Activated CD8-positive, alpha-beta memory T cell treated with anti-CD3 and anti-CD28 coated beads, Interleukin-2, amount 10 ng/mL, durations not matched to agents 7 days and 5 days (primary cell): Measurements from ENCODE around the gene FAXC. TPM values are rescaled to one million over a fixed set of nuclear protein-coding genes. Genes with fewer than 3 reads are reported as not detected.

Experiments used
- ATAC-seq: fragments of 150-1000 bp; cut with Tn5 transposase; one replicate; pipeline ENCODE4 v1.10.0; 2021; ENCODE audit warnings: moderate library complexity
- CTCF ChIA-PET: fragments of 350-600 bp; sonication (Branson Sonifier 250); formaldehyde crosslinking; loops from one replicate; lab custom pipeline; 2021; ENCODE audit warnings: antibody characterized with exemption; lab: Charles Lee
- DNase-seq: peaks from one replicate; pipeline ENCODE4 v3.0.0-alpha.2; 2020
- H3K27ac Mint-ChIP-seq: one replicate; pipeline ENCODE4 v1.8.0; 2021; ENCODE audit warnings: mild to moderate bottlenecking, mixed read lengths
- H3K27me3 Mint-ChIP-seq: one replicate; pipeline ENCODE4 v1.8.0; 2021; ENCODE audit warnings: mixed read lengths
- H3K36me3 Mint-ChIP-seq: one replicate; pipeline ENCODE4 v1.8.0; 2021; ENCODE audit warnings: mild to moderate bottlenecking, mixed read lengths
- H3K4me1 Mint-ChIP-seq: one replicate; pipeline ENCODE4 v1.8.0; 2021; ENCODE audit warnings: mixed read lengths
- H3K4me3 Mint-ChIP-seq: one replicate; pipeline ENCODE4 v1.8.0; 2021; ENCODE audit warnings: mild to moderate bottlenecking, moderate library complexity, mixed read lengths
- H3K9me3 Mint-ChIP-seq: one replicate; pipeline ENCODE4 v1.8.0; 2022; ENCODE audit warnings: low read depth, mixed read lengths
- total RNA-seq, 2 experiments: library from RNA; stranded (reverse); gene quantifications; one replicate each; pipeline ENCODE4 v1.2.3, GENCODE V29; 2021

Gene FAXC
- total RNA-seq, 2 experiments from 2014 or later: 0.30 TPM; not detected in 1

DNA sequence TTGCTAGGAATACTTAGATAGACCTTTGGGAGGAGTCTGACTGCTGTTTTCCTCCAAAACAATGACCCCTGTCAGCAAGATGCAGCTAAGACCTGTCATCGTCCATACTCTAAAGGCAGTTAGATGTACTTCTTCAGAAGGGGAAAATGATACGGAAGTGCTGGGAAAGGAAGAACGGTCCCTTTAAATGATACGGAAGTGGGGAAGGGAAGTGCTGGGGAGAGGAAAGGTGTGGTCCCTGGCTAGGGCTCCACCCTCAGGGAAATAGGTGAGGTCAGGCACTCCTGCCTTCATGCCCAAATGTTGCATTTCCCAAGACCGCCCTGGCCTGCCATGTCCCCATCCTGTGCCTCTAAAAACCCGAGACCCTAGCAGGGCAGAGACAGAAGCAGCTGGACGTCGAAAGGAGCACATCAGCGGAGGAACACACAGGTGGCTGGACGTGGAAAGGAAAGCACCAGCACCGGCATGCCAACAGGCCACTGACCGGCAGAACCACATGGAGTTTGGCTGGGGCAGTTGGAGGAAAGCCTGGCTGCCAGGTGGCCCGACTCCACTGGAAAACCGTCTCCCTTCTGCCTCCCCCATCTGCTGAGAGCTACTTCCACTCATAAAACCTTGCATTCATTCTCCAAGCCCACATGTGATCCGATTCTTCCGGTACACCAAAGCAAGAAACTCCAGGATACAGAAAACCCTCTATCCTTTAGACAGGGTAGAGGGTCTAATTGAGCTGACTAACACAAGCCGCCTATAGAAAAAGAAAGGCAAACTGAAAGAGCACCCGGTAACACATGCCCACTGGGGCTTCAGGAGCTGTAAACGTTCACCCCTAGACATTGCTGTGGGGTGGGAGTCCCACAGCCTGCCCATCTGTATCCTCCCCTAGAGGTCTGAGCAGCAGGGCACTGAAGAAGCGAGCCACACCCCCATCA lies 94.6 kb downstream of the FAXC start:
- H3K27ac Mint-ChIP-seq: no peak overlapping the region
- H3K4me3 Mint-ChIP-seq: no peak overlapping the region
- H3K4me1 Mint-ChIP-seq: no peaks in the 10 kb centered on the region
- H3K27me3 Mint-ChIP-seq: peaks cover 6% of the 10 kb centered on the region
- ATAC-seq (no peak), DNase-seq (no peak)
- no peaks in the 10 kb centered on the region for H3K9me3 Mint-ChIP-seq
- CTCF ChIA-PET: no interaction called here
- H3K36me3 Mint-ChIP-seq: no peaks in the 10 kb centered on the region

GRCh38 chr6:99253271-99253670 lies 96.2 kb downstream of the FAXC start:
- H3K4me1 Mint-ChIP-seq: no peaks in the 10 kb centered on the region
- H3K27me3 Mint-ChIP-seq: peaks cover 9% of the 10 kb centered on the region
- no peaks in the 10 kb centered on the region for H3K36me3 Mint-ChIP-seq
- H3K27ac Mint-ChIP-seq: no peak overlapping the region
- no peak for ATAC-seq
- no peak for DNase-seq
- CTCF ChIA-PET: no interaction called here
- H3K4me3 Mint-ChIP-seq: no peak overlapping the region
- H3K9me3 Mint-ChIP-seq: no peaks in the 10 kb centered on the region

DNA sequence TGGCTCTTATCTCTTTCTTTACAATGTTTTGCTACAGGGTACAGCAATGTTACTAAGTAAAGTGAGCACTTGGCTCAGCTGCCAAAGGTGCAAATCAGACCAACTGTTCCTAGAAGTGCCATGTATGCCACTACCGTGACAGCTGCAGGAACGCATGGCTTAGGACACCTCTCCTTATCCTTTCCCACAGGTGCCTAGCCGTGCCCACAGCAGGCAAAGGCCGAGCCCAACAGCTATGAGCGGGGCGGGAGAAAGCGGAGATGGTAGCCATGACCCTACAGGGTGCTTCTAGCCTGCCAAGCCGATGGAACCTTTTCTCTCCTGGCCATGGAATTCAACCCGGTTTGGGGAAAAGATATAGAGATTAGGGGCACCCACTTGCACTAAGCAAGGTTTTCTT lies 97.1 kb downstream of the FAXC start:
- Mint-ChIP-seq H3K9me3 (no peaks in the 10 kb centered on the region), H3K4me3 (no peak overlapping the region), H3K36me3 (no peaks in the 10 kb centered on the region), H3K27ac (no peak overlapping the region), H3K4me1 (no peaks in the 10 kb centered on the region), H3K27me3 (peaks cover 13% of the 10 kb centered on the region)
- CTCF ChIA-PET: no interaction called here
- ATAC-seq: no peak
- no peak for DNase-seq

- CTCF ChIA-PET: no interaction called here
- Mint-ChIP-seq H3K4me1 (no peaks in the 10 kb centered on the region), H3K36me3 (no peaks in the 10 kb centered on the region), H3K9me3 (no peaks in the 10 kb centered on the region), H3K27me3 (peaks cover 16% of the 10 kb centered on the region), H3K4me3 (no peak overlapping the region), H3K27ac (no peak overlapping the region)
- ATAC-seq: no peak
- no peak for DNase-seq
These were observed 99.0 kb downstream of the FAXC start for GRCh38 chr6:99250476-99250875.

DNA sequence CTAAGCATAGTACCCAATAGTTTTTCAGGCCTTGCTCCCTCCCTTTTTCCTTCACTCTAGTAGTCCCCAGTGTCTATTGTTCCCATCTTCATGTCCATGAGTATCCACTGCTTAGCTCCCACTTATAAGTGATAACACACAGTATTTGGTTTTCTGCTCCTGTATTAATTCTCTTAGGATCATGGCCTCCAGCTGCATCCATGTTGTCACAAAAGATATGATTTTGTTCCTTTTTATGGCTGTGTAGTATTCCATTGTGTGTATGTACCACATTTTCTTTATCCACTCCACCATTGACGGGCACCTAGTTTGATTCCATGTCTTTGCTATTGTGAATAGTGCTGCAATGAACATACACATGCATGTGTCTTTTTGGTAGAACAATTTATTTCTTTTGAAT lies 102.9 kb downstream of the FAXC start:
- CTCF ChIA-PET: no interaction called here
- DNase-seq (no peak), ATAC-seq (no peak)
- no peaks in the 10 kb centered on the region for H3K4me1 Mint-ChIP-seq
- no peaks in the 10 kb centered on the region for H3K36me3 Mint-ChIP-seq
- H3K27ac Mint-ChIP-seq: no peak overlapping the region
- H3K4me3 Mint-ChIP-seq: no peak overlapping the region
- H3K9me3 Mint-ChIP-seq: no peaks in the 10 kb centered on the region
- peaks cover 22% of the 10 kb centered on the region for H3K27me3 Mint-ChIP-seq

DNA sequence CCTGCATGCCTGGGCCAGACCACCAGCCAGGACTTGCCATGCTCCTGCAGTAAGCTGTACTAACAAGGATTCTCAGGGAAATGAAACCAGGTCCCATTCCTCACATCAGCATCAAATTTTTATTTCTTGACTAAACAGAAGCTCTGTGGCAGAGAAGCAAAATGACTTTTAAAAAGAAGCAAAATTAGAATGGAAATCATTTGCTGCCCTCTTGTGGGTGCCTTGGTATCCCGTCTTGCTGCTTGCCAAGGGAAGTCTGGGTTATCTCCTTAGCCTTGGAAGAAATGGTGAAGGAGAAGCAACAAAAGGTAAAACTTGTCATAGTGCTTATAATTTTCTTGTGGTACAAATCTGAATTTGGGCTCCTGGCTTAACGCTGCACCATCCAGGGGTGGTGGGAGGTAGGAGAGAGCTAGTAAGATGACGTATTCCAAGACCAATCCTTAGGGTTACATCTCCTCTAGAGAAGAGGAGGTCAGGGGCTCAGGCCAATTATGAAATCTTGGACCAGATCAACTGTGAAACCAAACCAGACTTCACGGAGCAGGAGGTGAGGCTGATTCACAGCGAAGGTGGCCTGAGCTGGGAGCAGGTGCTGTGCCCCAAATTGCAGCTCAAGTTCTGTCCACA lies 107.5 kb downstream of the FAXC start:
- Mint-ChIP-seq H3K36me3 (no peaks in the 10 kb centered on the region), H3K4me3 (no peak overlapping the region), H3K9me3 (no peaks in the 10 kb centered on the region), H3K27ac (no peak overlapping the region), H3K4me1 (no peaks in the 10 kb centered on the region), H3K27me3 (peaks cover 15% of the 10 kb centered on the region)
- no peak for DNase-seq
- CTCF ChIA-PET: interaction anchor here (1.3 to 1.5 kb wide), 5 partner anchors 17 to 90 kb away, joined by 3 to 5 read pairs (median 4); no protein-coding TSS in a partner anchor
- ATAC-seq: no peak

DNA sequence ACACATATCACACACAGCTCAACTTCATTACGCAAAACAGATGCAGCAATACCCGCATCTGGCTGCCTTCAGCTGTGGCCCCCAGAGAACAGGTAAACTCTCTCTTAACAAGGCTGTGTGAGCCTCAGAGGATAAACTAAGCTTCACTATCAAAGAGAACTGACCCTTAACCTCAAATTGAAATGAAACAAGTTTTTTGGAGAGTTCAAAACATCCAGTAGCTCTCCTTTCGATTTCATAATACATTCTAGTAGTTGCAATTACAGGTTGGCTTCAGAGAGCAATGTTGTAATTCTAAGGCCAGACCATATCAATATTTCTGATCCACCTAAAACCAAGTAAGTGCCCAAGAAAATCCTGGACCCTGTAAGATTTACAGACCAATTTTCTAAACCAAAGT lies 113.5 kb downstream of the FAXC start:
- no peak overlapping the region for H3K27ac Mint-ChIP-seq
- DNase-seq (no peak), ATAC-seq (no peak)
- no peaks in the 10 kb centered on the region for H3K9me3 Mint-ChIP-seq
- H3K27me3 Mint-ChIP-seq: peaks cover 24% of the 10 kb centered on the region
- CTCF ChIA-PET: no interaction called here
- H3K36me3 Mint-ChIP-seq: no peaks in the 10 kb centered on the region
- no peak overlapping the region for H3K4me3 Mint-ChIP-seq
- H3K4me1 Mint-ChIP-seq: no peaks in the 10 kb centered on the region

DNA sequence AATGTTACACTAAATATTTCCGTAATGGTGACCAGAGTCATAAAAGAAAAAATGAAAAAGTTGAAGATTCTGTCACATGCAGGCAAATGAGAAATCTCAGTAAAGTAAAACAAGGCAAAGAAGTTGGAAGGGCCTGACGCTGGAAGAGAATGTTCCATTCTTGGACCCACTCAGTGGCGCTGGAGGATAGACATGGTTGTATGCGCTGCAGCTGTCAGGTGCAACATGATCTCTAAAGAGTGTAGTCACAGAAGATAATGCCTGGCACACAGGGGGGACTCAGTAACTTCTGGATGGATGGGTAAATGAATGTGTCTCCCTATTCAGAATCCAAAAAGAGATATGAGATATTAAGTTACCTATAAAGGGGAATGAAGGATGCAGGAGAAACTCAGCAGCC lies 116.3 kb downstream of the FAXC start:
- Mint-ChIP-seq H3K36me3 (no peaks in the 10 kb centered on the region), H3K9me3 (no peaks in the 10 kb centered on the region), H3K4me3 (no peak overlapping the region), H3K27me3 (peaks cover 23% of the 10 kb centered on the region), H3K4me1 (no peaks in the 10 kb centered on the region), H3K27ac (no peak overlapping the region)
- no peak for ATAC-seq
- DNase-seq: no peak
- CTCF ChIA-PET: no interaction called here

GRCh38 chr6:99232056-99232455 lies 117.4 kb downstream of the FAXC start:
- Mint-ChIP-seq H3K36me3 (no peaks in the 10 kb centered on the region), H3K4me1 (no peaks in the 10 kb centered on the region), H3K9me3 (no peaks in the 10 kb centered on the region), H3K27ac (no peak overlapping the region), H3K27me3 (peaks cover 22% of the 10 kb centered on the region), H3K4me3 (no peak overlapping the region)
- CTCF ChIA-PET: no interaction called here
- no peak for ATAC-seq
- no peak for DNase-seq

GRCh38 chr6:99225172-99225571 lies 124.3 kb downstream of the FAXC start:
- DNase-seq: no peak
- CTCF ChIA-PET: no interaction called here
- no peak overlapping the region for H3K4me3 Mint-ChIP-seq

More at GRCh38 chr6:99225172-99225571, 124.3 kb downstream of the FAXC start:
- Mint-ChIP-seq H3K36me3 (no peaks in the 10 kb centered on the region), H3K27me3 (no peaks in the 10 kb centered on the region), H3K9me3 (no peaks in the 10 kb centered on the region), H3K4me1 (no peaks in the 10 kb centered on the region), H3K27ac (no peak overlapping the region)
- no peak for ATAC-seq

Other genes with a start within 250 kb of the FAXC start
- 10 to 100 TPM; 10.6 to 12.2 TPM for gene COQ3, start 44.5 kb upstream of the FAXC start, total RNA-seq
- 100 to 1,000 TPM; 136 to 162 TPM for gene PNISR, start 75.6 kb upstream of the FAXC start, total RNA-seq
- 10 to 100 TPM; 10.2 to 16.0 TPM for gene USP45, start 165.7 kb upstream of the FAXC start, total RNA-seq
- gene CCNC, start 219.0 kb upstream of the FAXC start, total RNA-seq: 10 to 100 TPM; 39.3 to 39.4 TPM